ENCODE measurements around the gene MAIP1. TPM values are rescaled to one million over a fixed set of nuclear protein-coding genes. Genes with fewer than 3 reads are reported as not detected.
A peak's percentile ranks its signal among the peaks of the same experiment; 100 is the strongest.

Gene MAIP1
- total RNA-seq, 1 donor from 2014 or later, result 25.4 TPM

DNA sequence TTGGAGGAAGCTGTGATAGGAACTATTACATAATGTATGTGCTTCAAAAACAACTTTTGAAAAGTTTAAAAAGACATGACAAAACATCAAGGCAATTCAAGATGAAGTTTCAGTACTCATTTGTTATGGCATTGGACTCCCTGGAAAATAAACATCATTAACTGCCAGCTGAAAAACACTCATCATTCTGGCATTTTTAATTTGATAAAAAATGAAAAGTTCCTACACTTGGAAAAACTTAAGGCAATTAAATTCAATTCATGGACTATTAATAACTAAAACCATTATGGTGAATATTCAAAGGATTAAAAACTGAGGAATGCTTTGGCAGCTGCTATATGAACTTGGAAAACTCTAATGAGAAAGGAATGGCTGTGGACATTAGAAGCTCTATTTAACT lies 8.5 kb upstream of the MAIP1 start:
- TF ChIP-seq, protein P1, sequence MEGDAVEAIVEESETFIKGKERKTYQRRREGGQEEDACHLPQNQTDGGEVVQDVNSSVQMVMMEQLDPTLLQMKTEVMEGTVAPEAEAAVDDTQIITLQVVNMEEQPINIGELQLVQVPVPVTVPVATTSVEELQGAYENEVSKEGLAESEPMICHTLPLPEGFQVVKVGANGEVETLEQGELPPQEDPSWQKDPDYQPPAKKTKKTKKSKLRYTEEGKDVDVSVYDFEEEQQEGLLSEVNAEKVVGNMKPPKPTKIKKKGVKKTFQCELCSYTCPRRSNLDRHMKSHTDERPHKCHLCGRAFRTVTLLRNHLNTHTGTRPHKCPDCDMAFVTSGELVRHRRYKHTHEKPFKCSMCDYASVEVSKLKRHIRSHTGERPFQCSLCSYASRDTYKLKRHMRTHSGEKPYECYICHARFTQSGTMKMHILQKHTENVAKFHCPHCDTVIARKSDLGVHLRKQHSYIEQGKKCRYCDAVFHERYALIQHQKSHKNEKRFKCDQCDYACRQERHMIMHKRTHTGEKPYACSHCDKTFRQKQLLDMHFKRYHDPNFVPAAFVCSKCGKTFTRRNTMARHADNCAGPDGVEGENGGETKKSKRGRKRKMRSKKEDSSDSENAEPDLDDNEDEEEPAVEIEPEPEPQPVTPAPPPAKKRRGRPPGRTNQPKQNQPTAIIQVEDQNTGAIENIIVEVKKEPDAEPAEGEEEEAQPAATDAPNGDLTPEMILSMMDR (conservative IDR thresholded peaks at IDR 0.05; ENCODE audit: low read depth, low read length), result no peak
- no peak overlapping the region for H3K4me3 ChIP-seq (ENCODE audit: low read depth, low read length)
- DNase-seq (ENCODE audit: low read depth), result no peak

- no peak overlapping the region for H3K4me3 ChIP-seq (ENCODE audit: low read depth, low read length)
- TF ChIP-seq, protein P1 (conservative IDR thresholded peaks at IDR 0.05; ENCODE audit: low read depth, low read length), result no peak
- no peak for DNase-seq (ENCODE audit: low read depth)
Observed at GRCh38 chr2:199950396-199950795, 5.0 kb upstream of the MAIP1 start.

DNA sequence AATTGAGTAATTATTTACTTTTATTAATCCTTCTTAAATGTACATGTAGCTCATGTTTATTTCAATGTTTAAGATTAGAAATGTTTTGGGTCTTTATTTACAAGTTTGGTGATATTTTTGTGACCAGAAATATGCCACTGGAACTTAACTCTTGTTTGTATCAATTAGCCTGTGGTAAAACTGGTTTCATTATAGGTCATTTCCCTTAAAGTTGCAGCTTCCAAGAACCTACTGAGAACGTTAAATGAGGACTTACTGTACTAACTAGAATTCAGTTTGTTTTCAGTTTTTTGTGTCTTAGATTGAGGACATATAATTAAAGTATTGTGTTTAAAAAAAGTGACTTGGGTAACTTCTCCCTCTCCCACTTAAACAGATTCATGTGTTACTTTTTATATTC lies 4.4 kb upstream of the MAIP1 start:
- TF ChIP-seq, protein P1 (conservative IDR thresholded peaks at IDR 0.05; ENCODE audit: low read depth, low read length), result no peak
- H3K4me3 ChIP-seq (ENCODE audit: low read depth, low read length), result no peak overlapping the region
- no peak for DNase-seq (ENCODE audit: low read depth)

DNA sequence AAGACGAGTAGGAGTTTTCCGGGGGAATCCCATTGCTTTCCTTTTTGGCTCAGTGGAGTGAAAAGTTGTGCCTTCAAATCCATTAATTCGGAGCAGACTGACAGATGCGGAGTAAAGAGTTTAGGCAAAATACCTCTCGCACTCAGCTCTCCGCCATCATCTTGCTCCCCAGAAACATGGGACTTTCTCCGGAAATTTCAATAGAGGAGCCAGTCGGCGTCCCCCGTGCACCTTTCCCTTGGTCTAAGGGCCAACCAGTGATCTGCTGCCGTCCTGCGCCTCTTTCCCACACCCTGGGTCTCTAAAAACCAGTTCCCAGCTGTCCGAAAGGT lies 409 bp upstream of the MAIP1 start:
- no peak for DNase-seq (ENCODE audit: low read depth)
- H3K4me3 ChIP-seq (ENCODE audit: low read depth, low read length), result peak overlapping the region; percentile 91
- TF ChIP-seq, protein P1 (conservative IDR thresholded peaks at IDR 0.05; ENCODE audit: low read depth, low read length), result no peak

- H3K4me3 ChIP-seq (ENCODE audit: low read depth, low read length), result peak overlapping the region; percentile 91
- no peak for DNase-seq (ENCODE audit: low read depth)
- TF ChIP-seq, protein P1 (conservative IDR thresholded peaks at IDR 0.05; ENCODE audit: low read depth, low read length), result no peak
Observed at GRCh38 chr2:199956062-199956380, 639 bp downstream of the MAIP1 start.

- no peak for DNase-seq (ENCODE audit: low read depth)
- no peak overlapping the region for H3K4me3 ChIP-seq (ENCODE audit: low read depth, low read length)
- TF ChIP-seq, protein P1 (conservative IDR thresholded peaks at IDR 0.05; ENCODE audit: low read depth, low read length), result no peak
Observed at GRCh38 chr2:199958014-199958413, 2.6 kb downstream of the MAIP1 start.

GRCh38 chr2:199962203-199962602 lies 6.8 kb downstream of the MAIP1 start:
- no peak overlapping the region for H3K4me3 ChIP-seq (ENCODE audit: low read depth, low read length)
- TF ChIP-seq, protein P1 (conservative IDR thresholded peaks at IDR 0.05; ENCODE audit: low read depth, low read length), result no peak
- no peak for DNase-seq (ENCODE audit: low read depth)

Data from epithelial cell of proximal tubule (primary cell).